Kidney (tissue), 14 donors: ENCODE measurements around the gene CBR1. TPM values are rescaled to one million over a fixed set of nuclear protein-coding genes. Genes with fewer than 3 reads are reported as not detected.

Source experiments
- DNase-seq, 5 donors: peaks; one replicate each; pipeline ENCODE4 v3.0.0-alpha.2; 2013 to 2020
- FAIRE-seq: peaks from 2 replicates; lab custom pipeline; 2012; peaks lifted over from hg19 to GRCh38; lab: Jason Lieb, UNC
- H3K27ac ChIP-seq, 2 donors: one replicate each; pipeline ENCODE4 v1.7.0; 2013; ENCODE audit warnings: low read depth in 2 of 2, low read length in 2 of 2, inconsistent platforms in 1 of 2
- H3K27me3 ChIP-seq: one replicate; pipeline ENCODE4 v1.7.1; 2013; ENCODE audit warnings: low read length, inconsistent platforms; ENCODE audit not compliant: control insufficient read depth, insufficient read depth
- H3K36me3 ChIP-seq, 3 donors: one replicate each; pipeline versions ENCODE4 v1.7.0 to v1.7.1; 2013; ENCODE audit warnings: low read length in 3 of 3, control low read depth in 1 of 3, inconsistent platforms in 1 of 3; ENCODE audit not compliant: insufficient read depth in 3 of 3, control insufficient read depth in 2 of 3
- H3K4me1 ChIP-seq, 3 donors: one replicate each; pipeline versions ENCODE4 v1.7.0 to v1.7.1; 2013; ENCODE audit warnings: low read length in 3 of 3, inconsistent platforms in 1 of 3, low read depth in 1 of 3; ENCODE audit not compliant: control insufficient read depth in 2 of 3, insufficient read depth in 2 of 3
- H3K4me3 ChIP-seq, 3 donors: one replicate each; pipeline versions ENCODE4 v1.7.0 to v1.8.1; 2013; ENCODE audit warnings: low read length in 3 of 3, control low read depth in 1 of 3, inconsistent platforms in 1 of 3
- H3K9ac ChIP-seq, 3 donors: one replicate each; pipeline versions ENCODE4 v1.7.0 to v1.7.1; 2013; ENCODE audit warnings: low read length in 3 of 3, control low read depth in 1 of 3, inconsistent platforms in 1 of 3
- H3K9me3 ChIP-seq, 3 donors: one replicate each; pipeline versions ENCODE4 v1.7.0 to v1.7.1; 2013; ENCODE audit warnings: low read length in 3 of 3, control low read depth in 1 of 3, inconsistent platforms in 1 of 3; ENCODE audit not compliant: control insufficient read depth in 2 of 3, insufficient read depth in 1 of 3
- CTCF ChIP-seq: IDR thresholded peaks from 3 replicates; pipeline ENCODE4 v1.5.1; 2012; ENCODE audit warnings: mild to moderate bottlenecking, moderate library complexity, borderline replicate concordance; ENCODE audit not compliant: insufficient read depth; ENCODE audit errors: extremely low read depth
- intact Hi-C: fragments of 100-400 bp; cut with DNase I; formaldehyde crosslinking; loops from one replicate; pipeline ENCODE4 v1.11.1; 2022
- polyA plus RNA-seq: library from polyadenylated mRNA; stranded (reverse); fragments of 350-450 nt; fragmentation: Illumina TruSeq; extraction: RNeasy Lipid Tissue Mini Kit (QIAGEN cat#74804); gene quantifications from one replicate; pipeline ENCODE4 v1.2.3, GENCODE V29; 2014; ENCODE audit warnings: low read depth, low replicate concordance; ENCODE audit not compliant: insufficient read depth
- total RNA-seq: library from RNA; stranded (reverse); fragmentation: NEBNext Ultra II Directional; extraction: Animal tissue kit (Norgen Biotek cat#: 25700); gene quantifications from one replicate; pipeline ENCODE4 v1.2.1, GENCODE V29; 2021
- donor health status: control.
- donor health status: control.
- donor health status: control.
- donor health status: control.
- donor health status: control.
- donor health status: DM: yes; HTN: yes; CAD: no.
- donor health status: Normal renal cell carcinoma (clear cell type).

CBR1 gene
- total and polyA plus RNA-seq, 2 donors from 2014 or later, result 94.3 to 379 TPM

GRCh38 chr21:36082237-36082664 lies 12.4 kb downstream of the CBR1 start:
- no peaks in the 10 kb centered on the region for H3K36me3 ChIP-seq
- no peaks in the 10 kb centered on the region for H3K27me3 ChIP-seq
- no peaks in the 10 kb centered on the region for H3K9me3 ChIP-seq
- intact Hi-C loops, result no loop called here
- TF ChIP-seq CTCF, result no peak
- no peak overlapping the region for H3K27ac ChIP-seq
- H3K4me3 ChIP-seq, result no peak overlapping the region
- no peak for FAIRE-seq
- no peak overlapping the region for H3K9ac ChIP-seq
- no peak for DNase-seq
- no peaks in the 10 kb centered on the region for H3K4me1 ChIP-seq

GRCh38 chr21:36087362-36088138 lies 17.7 kb downstream of the CBR1 start:
- no peaks in the 10 kb centered on the region for H3K36me3 ChIP-seq
- no peak for FAIRE-seq
- no peaks in the 10 kb centered on the region for H3K4me1 ChIP-seq
- no peak for DNase-seq
- H3K4me3 ChIP-seq, result no peak overlapping the region
- TF ChIP-seq CTCF, result no peak
- no peaks in the 10 kb centered on the region for H3K27me3 ChIP-seq
- H3K9ac ChIP-seq, result no peak overlapping the region
- H3K27ac ChIP-seq, result no peak overlapping the region
- intact Hi-C loops, result no loop called here
- H3K9me3 ChIP-seq, result no peaks in the 10 kb centered on the region

GRCh38 chr21:36089946-36090345 lies 20.1 kb downstream of the CBR1 start:
- FAIRE-seq, result no peak
- intact Hi-C loops, result no loop called here
- no peaks in the 10 kb centered on the region for H3K4me1 ChIP-seq

More at GRCh38 chr21:36089946-36090345, 20.1 kb downstream of the CBR1 start:
- Histone ChIP-seq H3K36me3 (no peaks in the 10 kb centered on the region), H3K4me3 (no peak overlapping the region), H3K27ac (no peak overlapping the region), H3K9ac (no peak overlapping the region), H3K9me3 (peaks cover 0 to 6% (median 0%) of the 10 kb centered on the region in 3 donors), H3K27me3 (no peaks in the 10 kb centered on the region)
- no peak for TF ChIP-seq CTCF
- DNase-seq, result no peak
